ENCODE data around the gene GMNN.

The GMNN gene

DNA sequence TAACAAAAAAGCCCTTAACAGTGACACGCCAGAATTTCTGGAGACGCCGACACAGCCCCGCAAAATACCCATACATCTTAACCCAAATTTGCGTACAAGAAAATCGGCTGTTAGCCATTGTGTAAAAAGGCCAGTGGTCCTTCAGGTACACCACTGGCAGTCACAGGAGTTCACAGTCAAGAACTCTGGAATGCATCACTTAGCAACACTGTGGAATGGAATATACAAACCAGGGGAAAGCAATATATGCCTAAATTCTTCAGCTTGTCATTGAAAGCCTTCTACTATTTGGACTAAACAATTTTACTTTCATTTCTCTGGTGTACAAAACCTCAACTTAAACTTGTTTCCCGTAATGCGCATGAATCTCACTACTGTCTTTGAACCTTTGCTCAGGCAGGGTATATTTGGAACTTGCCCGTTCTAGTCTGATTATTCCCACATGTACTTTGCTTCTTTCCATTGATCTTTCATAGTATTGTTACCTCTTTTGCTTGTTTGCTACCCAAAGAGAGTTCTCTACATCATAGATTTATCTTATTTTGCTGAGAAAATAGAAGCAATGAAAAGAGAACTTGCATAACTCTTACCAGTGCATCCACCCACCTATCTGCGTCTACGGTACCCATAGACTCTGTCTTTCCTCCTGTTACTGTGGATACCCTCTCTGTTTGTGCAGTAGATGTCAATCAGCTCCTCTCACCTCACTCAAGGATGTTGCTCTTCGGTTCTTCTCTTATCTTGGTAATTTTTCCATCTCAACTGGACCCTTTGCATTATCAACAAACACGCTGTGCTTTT is 24.2 kb downstream of the GMNN start, which contains the start of gene ARMH2:
ARMH2 (minus strand) TSS at position 178 of the 801 bp plus-strand sequence; CDS start at position 118, 60 bp downstream.
- Histone ChIP-seq H3K27ac (ENCODE audit: low read depth, low read length) (no peak within 1 kb of the TSS), H3K4me3 (ENCODE audit: low read length) (no peak within 1 kb of the TSS), H3K4me1 (ENCODE audit: control insufficient read depth, low read length) (no peaks in the 10 kb centered on the region), H3K36me3 (ENCODE audit: control insufficient read depth, low read length) (peaks cover 8% of the 10 kb centered on the region), H3F3A (ENCODE audit: control insufficient read depth, insufficient read depth) (peaks cover 7% of the 10 kb centered on the region), H3K9me3 (ENCODE audit: control insufficient read depth, insufficient read depth, low read length) (no peaks in the 10 kb centered on the region), H3K79me2 (ENCODE audit: control insufficient read depth, low read length) (no peaks in the 10 kb centered on the region), H3K4me2 (ENCODE audit: low read length) (no peak within 1 kb of the TSS), H3K9me2 (replicated peaks; ENCODE audit: control insufficient read depth, low read length) (no peaks in the 10 kb centered on the region), H4K20me1 (ENCODE audit: control insufficient read depth, insufficient read depth, low read depth, low read length) (no peaks in the 10 kb centered on the region), H3K27me3 (ENCODE audit: control insufficient read depth, low read length) (no peaks in the 10 kb centered on the region)
- no peak for TF ChIP-seq EZH2phosphoT487 (IDR thresholded peaks at IDR 0.05; ENCODE audit: borderline replicate concordance, low read length)
- TF ChIP-seq, protein P1, sequence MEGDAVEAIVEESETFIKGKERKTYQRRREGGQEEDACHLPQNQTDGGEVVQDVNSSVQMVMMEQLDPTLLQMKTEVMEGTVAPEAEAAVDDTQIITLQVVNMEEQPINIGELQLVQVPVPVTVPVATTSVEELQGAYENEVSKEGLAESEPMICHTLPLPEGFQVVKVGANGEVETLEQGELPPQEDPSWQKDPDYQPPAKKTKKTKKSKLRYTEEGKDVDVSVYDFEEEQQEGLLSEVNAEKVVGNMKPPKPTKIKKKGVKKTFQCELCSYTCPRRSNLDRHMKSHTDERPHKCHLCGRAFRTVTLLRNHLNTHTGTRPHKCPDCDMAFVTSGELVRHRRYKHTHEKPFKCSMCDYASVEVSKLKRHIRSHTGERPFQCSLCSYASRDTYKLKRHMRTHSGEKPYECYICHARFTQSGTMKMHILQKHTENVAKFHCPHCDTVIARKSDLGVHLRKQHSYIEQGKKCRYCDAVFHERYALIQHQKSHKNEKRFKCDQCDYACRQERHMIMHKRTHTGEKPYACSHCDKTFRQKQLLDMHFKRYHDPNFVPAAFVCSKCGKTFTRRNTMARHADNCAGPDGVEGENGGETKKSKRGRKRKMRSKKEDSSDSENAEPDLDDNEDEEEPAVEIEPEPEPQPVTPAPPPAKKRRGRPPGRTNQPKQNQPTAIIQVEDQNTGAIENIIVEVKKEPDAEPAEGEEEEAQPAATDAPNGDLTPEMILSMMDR (IDR thresholded peaks at IDR 0.05; ENCODE audit: low read depth, low read length, poor library complexity, severe bottlenecking): no peak

DNA sequence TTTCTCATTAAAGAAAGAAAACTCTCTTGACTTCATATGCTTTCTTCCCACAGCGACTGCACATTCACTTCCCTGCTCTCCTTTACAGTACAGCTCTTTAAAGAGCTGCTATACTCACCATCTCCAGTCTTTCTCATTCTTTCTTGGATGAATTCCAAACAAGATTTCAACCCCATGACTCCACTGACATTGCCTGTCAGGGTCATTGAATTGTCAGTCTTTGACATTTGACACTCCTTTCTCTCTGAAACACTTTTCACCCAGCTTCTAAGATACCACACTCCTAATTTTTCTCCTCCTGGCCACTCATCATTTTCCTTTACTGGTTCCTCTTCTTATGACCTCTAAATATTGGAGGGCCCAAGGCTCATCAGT is 24.8 kb downstream of the GMNN start:
- H3K4me2 ChIP-seq (ENCODE audit: low read length): no peak overlapping the region
- H3K27me3 ChIP-seq (ENCODE audit: control insufficient read depth, low read length): no peaks in the 10 kb centered on the region
- H3K27ac ChIP-seq (ENCODE audit: low read depth, low read length): no peak overlapping the region
- no peaks in the 10 kb centered on the region for H3K79me2 ChIP-seq (ENCODE audit: control insufficient read depth, low read length)
- no peak overlapping the region for H3K4me3 ChIP-seq (ENCODE audit: low read length)
- peaks cover 8% of the 10 kb centered on the region for H3K36me3 ChIP-seq (ENCODE audit: control insufficient read depth, low read length)
- no peaks in the 10 kb centered on the region for H4K20me1 ChIP-seq (ENCODE audit: control insufficient read depth, insufficient read depth, low read depth, low read length)
- TF ChIP-seq, protein P1 (IDR thresholded peaks at IDR 0.05; ENCODE audit: low read depth, low read length, poor library complexity, severe bottlenecking): no peak
- no peak for TF ChIP-seq EZH2phosphoT487 (IDR thresholded peaks at IDR 0.05; ENCODE audit: borderline replicate concordance, low read length)
- no peaks in the 10 kb centered on the region for H3K9me3 ChIP-seq (ENCODE audit: control insufficient read depth, insufficient read depth, low read length)
- H3F3A ChIP-seq (ENCODE audit: control insufficient read depth, insufficient read depth): peaks cover 11% of the 10 kb centered on the region
- H3K9me2 ChIP-seq (replicated peaks; ENCODE audit: control insufficient read depth, low read length): no peaks in the 10 kb centered on the region
- H3K4me1 ChIP-seq (ENCODE audit: control insufficient read depth, low read length): no peaks in the 10 kb centered on the region

DNA sequence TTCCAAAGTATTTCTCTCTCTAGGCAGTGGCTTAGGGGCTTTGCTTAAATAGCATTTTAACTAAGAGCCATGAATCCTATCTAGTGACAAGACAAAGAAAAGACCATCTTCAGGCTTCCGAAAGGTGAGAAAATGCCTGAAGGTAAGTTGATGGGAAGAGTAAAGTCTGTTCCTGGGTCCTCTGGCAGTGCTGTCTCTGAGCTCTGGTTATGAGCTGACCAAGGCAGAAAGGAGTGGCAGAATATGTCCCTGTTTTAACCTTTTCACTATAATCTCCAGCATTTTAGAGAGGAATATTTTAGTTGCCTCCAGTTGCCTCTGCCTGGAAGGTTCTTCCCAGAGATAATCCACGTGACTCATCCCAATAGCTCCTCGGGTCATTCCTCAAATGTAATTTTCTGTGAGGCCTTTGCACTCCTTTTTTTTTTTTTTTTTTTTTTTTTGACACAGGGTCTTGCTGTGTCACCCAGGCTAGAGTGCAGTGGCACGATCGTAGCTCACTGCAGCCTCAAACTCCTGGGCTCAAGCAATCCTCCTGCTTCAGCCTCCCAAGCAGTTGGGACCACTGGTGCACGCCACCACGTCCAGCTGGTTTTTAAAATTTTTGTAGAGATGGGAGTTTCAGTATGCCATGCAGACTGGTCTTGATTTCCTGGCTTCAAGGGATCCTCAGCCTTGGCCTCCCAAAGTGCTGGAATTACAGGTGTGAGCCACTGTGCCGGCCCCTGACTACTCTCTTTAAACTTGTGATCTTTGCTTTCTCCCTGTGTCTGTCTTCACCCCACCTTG is 27.7 kb downstream of the GMNN start:
- Histone ChIP-seq H3K9me3 (ENCODE audit: control insufficient read depth, insufficient read depth, low read length) (no peaks in the 10 kb centered on the region), H3K36me3 (ENCODE audit: control insufficient read depth, low read length) (peaks cover 32% of the 10 kb centered on the region), H3K4me2 (ENCODE audit: low read length) (no peak overlapping the region), H4K20me1 (ENCODE audit: control insufficient read depth, insufficient read depth, low read depth, low read length) (no peaks in the 10 kb centered on the region), H3K9me2 (replicated peaks; ENCODE audit: control insufficient read depth, low read length) (no peaks in the 10 kb centered on the region), H3K4me3 (ENCODE audit: low read length) (no peak overlapping the region), H3K4me1 (ENCODE audit: control insufficient read depth, low read length) (no peaks in the 10 kb centered on the region), H3K27me3 (ENCODE audit: control insufficient read depth, low read length) (no peaks in the 10 kb centered on the region), H3K79me2 (ENCODE audit: control insufficient read depth, low read length) (no peaks in the 10 kb centered on the region), H3K27ac (ENCODE audit: low read depth, low read length) (no peak overlapping the region), H3F3A (ENCODE audit: control insufficient read depth, insufficient read depth) (peaks cover 12% of the 10 kb centered on the region)
- TF ChIP-seq, protein P1 (IDR thresholded peaks at IDR 0.05; ENCODE audit: low read depth, low read length, poor library complexity, severe bottlenecking): no peak
- no peak for TF ChIP-seq EZH2phosphoT487 (IDR thresholded peaks at IDR 0.05; ENCODE audit: borderline replicate concordance, low read length)

Data from DOHH2 (cell line).